GM12801 (cell line): Measurements from ENCODE around the gene SFI1.

Source experiments
- TF ChIP-seq, protein P1 (sequence below): IDR thresholded peaks from one replicate; pipeline ENCODE4 v1.5.1; 2011; ENCODE audit warnings: control low read depth; ENCODE audit not compliant: insufficient read length; ENCODE audit errors: extremely low read depth

SFI1 gene

DNA sequence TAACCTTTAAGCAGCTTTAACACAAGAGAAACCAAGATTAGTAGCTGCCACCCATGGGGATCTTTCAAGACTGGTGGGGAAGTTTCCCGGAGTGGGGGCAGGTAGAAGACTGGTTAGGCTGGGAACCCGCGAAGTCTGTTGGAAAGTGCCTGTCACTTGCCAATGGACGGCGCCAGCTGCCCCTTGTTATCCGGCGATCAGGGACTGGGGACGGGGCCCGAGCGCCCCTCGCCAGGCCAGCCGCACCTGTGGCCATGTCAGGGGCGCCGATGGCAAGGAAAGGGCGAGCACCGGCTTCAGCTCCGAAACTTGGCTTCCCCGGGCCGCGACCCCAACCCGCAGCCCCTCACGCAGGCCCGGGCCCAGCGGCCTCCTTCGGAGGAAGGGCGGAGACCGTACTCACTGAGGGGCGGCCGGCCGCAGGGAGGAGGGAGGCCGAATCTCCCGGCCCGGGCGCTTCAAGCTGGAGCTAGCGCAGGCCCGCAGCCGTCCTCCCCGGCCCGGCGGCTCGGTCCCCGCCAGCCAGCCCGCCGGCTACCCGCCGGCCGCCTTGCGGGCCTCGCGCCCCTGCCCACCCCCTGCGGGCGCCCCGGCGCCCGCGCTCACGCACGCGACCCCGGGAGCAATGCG, 7.2 kb upstream of the SFI1 start:
- TF ChIP-seq, protein P1, sequence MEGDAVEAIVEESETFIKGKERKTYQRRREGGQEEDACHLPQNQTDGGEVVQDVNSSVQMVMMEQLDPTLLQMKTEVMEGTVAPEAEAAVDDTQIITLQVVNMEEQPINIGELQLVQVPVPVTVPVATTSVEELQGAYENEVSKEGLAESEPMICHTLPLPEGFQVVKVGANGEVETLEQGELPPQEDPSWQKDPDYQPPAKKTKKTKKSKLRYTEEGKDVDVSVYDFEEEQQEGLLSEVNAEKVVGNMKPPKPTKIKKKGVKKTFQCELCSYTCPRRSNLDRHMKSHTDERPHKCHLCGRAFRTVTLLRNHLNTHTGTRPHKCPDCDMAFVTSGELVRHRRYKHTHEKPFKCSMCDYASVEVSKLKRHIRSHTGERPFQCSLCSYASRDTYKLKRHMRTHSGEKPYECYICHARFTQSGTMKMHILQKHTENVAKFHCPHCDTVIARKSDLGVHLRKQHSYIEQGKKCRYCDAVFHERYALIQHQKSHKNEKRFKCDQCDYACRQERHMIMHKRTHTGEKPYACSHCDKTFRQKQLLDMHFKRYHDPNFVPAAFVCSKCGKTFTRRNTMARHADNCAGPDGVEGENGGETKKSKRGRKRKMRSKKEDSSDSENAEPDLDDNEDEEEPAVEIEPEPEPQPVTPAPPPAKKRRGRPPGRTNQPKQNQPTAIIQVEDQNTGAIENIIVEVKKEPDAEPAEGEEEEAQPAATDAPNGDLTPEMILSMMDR = no peak

DNA sequence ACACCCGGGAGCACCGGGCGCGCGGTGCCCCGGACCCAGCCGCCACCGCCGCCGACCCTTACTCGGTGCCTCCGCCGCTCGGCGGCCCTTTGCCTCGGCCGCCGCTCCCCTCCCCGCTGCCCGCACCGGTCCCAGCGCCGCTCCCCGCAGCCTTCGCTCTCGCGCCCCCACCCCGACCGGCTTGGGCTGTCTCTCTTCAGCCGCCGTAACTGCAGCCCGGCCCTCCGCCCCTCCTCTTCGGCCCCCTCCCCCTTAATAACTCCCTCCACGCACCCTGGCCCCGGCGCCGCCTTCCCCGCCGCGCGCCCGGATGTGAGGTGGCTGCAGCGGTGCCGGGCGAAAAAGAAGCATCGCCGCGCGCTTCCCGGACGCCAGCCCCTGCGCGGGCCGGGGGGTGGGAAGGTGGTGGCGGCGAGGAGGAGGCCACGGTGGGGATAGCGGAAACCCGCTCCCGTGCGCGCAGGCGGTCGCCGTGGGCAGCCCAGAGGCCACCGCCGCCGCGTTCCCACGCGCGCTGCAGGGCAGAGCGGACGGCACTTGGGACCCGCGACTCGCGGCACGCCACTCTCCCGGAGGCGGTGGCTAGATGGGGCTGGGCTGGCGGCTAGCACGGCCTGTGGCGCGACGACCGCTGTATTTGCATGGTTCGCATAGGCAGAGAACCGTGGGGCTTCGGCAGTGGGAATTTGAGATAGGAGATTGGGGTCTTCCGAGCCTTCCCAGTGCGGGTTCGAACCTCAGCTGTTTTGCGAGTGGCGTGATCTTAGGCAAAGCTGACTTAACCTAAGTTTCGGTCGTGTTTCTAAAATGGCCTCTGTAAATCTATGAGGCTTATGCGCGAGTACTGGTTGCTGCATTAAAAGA, 6.5 kb upstream of the SFI1 start, which contains the start of gene EIF4ENIF1:
Gene EIF4ENIF1 (minus strand): TSS at position 211 of the 864 bp plus-strand sequence. CDS start 1,124 bp downstream, outside the sequence.
- TF ChIP-seq, protein P1 = no peak

DNA sequence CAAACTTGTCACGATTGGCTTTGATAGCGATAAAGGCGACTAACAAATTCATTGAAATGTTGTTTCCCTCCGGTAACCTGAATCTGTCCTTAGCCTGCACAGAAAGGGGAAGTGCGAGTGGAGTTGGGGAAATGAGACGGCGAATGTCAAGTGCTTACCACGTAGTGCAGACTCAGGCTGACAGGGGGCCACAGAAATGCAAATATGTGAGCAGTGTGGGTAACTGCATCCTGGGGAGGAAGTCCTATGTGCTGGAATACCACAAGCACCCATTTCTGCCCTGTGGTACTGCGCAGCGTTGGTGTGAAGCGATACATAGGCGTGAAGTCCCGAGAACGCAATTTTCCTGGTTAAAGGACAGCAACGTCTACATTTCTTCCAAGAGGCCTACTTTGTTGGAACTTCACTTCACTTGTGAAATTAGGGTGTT, 5.8 kb upstream of the SFI1 start:
- TF ChIP-seq, protein P1 = no peak

DNA sequence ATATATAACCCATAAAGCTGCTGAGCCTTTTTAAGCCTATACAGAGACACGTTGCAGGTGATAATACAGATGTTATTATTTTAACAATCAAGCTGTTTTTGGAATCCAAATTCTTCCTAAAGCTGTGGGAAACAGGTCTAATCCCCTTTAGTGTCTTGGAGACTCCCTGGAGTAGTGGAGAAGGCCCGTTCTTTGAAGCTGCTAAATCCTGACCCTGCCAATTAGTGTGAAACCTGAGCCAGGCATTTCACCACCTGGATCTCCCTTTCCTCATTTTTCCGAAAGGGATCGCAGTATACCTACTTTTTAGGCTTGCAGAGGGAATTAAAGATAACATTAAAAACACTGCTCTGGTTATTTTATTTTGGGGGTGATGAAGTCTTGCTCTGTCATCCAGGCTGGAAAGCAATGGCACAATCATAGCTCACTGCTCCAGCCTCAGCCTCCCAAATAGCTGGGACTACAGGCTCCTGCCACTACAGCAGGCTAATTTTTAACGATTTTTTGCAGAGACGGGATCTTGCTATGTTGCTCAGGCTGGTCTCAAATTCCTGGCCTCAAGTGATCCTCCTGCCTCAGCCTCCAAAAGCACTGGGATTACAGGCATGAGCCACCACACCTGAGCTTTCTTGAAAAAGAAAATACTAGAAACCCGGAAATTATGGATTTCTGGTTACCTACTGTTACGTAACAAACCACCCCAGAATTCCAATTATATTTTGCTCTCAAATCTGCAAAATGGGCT, 4.9 kb upstream of the SFI1 start:
- TF ChIP-seq, protein P1 = no peak

DNA sequence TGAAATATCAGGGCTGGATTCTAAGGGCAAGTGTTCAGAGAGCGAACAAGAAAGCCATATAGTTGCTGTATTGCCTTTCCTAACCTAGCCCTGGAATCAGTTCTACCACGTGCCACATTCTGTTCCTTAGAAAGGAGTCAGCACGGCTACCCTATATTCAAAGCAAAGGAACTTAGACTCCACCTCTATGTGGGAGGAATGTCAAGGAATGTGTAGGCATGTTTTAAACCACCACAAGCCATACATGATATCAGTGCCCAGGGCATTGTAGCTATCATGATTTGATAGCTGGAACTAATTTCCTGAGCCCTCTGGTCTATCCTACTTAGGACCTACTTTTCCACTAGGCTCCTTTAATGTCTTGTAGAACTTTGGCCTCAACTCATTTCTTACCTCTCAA, 4.2 kb upstream of the SFI1 start:
- TF ChIP-seq, protein P1 = no peak

DNA sequence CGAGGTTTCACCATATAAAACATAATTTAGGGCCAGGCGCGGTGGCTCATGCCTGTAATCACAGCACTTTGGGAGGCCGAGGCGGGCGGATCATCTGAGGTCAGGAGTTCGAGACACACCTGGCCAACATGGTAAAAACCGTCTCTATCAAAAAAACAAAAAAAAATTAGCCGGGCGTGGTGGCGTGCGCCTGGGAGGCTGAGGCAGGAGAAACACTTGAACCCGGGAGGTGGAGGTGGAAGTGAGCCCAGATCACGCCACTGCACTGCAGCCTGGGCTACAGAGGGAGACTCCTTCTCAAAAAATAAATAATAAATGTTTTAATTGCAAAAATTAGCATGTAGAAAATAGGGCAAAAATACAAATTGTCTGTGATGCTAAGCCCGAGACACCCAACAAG, 993 bp upstream of the SFI1 start:
- TF ChIP-seq, protein P1 = no peak

DNA sequence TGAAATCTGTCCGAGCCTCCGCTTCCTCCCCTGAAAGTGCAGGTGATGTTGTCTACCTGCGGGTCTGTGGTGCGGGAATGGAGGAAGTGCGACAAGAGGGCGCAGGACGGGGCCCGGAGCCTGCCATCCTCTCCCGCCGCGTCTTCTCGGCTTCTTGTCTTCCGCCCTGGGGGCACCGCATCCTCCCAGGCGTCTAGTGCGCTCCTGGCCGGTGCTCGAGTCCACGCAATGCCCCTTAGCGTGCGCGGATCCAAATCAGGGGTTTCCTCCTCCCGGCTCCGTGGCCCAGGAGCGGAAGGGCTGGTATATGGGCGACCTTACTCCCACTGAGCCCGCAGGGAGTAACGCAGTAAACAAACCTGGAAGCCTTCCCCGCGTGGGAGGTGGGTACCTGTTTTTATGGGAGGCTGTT, 405 bp downstream of the SFI1 start:
- TF ChIP-seq, protein P1 = no peak
